Parathyroid adenoma (tissue), 2 donors: ENCODE data around the gene PRKAA2.

Experiments
- H2AFZ ChIP-seq: fragments of 300-600 bp; sonication (generic); one replicate; pipeline ENCODE4 v1.7.0; 2017; ENCODE audit warnings: antibody characterized with exemption, mild to moderate bottlenecking
- H3K27ac ChIP-seq: fragments of 300-600 bp; sonication (generic); one replicate; pipeline ENCODE4 v1.7.0; 2017
- H3K27me3 ChIP-seq: fragments of 300-600 bp; sonication (generic); one replicate; pipeline ENCODE4 v1.7.0; 2017; ENCODE audit warnings: low read length; ENCODE audit not compliant: control insufficient read depth, insufficient read depth
- H3K36me3 ChIP-seq: fragments of 300-600 bp; sonication (generic); one replicate; pipeline ENCODE4 v1.7.0; 2017; ENCODE audit warnings: low read length; ENCODE audit not compliant: control insufficient read depth, insufficient read depth
- H3K4me1 ChIP-seq: fragments of 300-600 bp; sonication (generic); one replicate; pipeline ENCODE4 v1.7.0; 2017; ENCODE audit warnings: control low read depth
- H3K4me2 ChIP-seq: fragments of 300-600 bp; sonication (generic); one replicate; pipeline ENCODE4 v1.7.0; 2017; ENCODE audit warnings: low read length
- H3K4me3 ChIP-seq: fragments of 300-600 bp; sonication (generic); one replicate; pipeline ENCODE4 v1.7.0; 2017; ENCODE audit warnings: low read depth, low read length
- H3K79me2 ChIP-seq: fragments of 300-600 bp; sonication (generic); one replicate; pipeline ENCODE4 v1.7.0; 2017; ENCODE audit warnings: control low read depth
- H3K9ac ChIP-seq: fragments of 300-600 bp; sonication (generic); one replicate; pipeline ENCODE4 v1.7.0; 2017; ENCODE audit warnings: mild to moderate bottlenecking
- H3K9me3 ChIP-seq: fragments of 300-600 bp; sonication (generic); one replicate; pipeline ENCODE4 v1.7.0; 2017; ENCODE audit warnings: low read length; ENCODE audit not compliant: control insufficient read depth
- TF ChIP-seq, protein P1 (sequence below): fragments of 300-600 bp; sonication (generic); IDR thresholded peaks from one replicate; pipeline ENCODE4 v1.7.0; 2017; ENCODE audit warnings: antibody characterized with exemption, mild to moderate bottlenecking
- donor health status: primary hyperparathyroidism.

The PRKAA2 gene

DNA sequence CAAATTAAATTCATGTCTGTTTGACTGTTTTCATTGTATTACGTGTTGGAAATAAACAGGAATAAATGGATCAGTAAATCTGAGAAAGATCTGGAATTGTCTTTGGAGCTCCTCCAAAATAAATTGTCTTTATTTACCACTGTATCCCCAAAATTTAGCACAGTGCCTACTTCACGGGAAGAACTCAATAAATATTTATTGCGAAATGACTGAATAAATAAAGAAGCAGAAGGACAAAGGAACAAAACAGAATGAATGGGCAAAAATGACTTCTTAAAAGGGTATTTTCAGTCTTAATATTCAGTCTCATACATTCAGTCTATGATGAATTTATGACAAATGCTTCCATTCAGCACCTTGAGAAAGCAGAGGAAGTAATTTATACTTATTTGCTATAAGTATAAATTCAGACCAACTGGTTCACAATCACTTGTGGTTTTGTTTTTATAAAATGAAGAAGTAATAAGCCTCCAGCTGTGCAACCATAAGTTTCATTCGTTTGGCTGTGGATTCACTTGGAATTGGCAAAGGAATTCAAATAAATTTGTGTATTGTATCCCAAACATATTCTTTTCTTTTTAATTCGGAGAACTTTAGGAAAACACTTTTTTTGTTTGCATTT, 19.2 kb upstream of the PRKAA2 start:
- Histone ChIP-seq H3K36me3 (no peaks in the 10 kb centered on the region), H3K4me2 (no peak overlapping the region), H3K79me2 (no peaks in the 10 kb centered on the region), H3K27me3 (no peaks in the 10 kb centered on the region), H3K9me3 (no peaks in the 10 kb centered on the region), H3K9ac (no peak overlapping the region), H3K4me3 (no peak overlapping the region), H2AFZ (no peak overlapping the region), H3K4me1 (no peaks in the 10 kb centered on the region), H3K27ac (no peak overlapping the region)
- TF ChIP-seq, protein P1, sequence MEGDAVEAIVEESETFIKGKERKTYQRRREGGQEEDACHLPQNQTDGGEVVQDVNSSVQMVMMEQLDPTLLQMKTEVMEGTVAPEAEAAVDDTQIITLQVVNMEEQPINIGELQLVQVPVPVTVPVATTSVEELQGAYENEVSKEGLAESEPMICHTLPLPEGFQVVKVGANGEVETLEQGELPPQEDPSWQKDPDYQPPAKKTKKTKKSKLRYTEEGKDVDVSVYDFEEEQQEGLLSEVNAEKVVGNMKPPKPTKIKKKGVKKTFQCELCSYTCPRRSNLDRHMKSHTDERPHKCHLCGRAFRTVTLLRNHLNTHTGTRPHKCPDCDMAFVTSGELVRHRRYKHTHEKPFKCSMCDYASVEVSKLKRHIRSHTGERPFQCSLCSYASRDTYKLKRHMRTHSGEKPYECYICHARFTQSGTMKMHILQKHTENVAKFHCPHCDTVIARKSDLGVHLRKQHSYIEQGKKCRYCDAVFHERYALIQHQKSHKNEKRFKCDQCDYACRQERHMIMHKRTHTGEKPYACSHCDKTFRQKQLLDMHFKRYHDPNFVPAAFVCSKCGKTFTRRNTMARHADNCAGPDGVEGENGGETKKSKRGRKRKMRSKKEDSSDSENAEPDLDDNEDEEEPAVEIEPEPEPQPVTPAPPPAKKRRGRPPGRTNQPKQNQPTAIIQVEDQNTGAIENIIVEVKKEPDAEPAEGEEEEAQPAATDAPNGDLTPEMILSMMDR, result no peak

DNA sequence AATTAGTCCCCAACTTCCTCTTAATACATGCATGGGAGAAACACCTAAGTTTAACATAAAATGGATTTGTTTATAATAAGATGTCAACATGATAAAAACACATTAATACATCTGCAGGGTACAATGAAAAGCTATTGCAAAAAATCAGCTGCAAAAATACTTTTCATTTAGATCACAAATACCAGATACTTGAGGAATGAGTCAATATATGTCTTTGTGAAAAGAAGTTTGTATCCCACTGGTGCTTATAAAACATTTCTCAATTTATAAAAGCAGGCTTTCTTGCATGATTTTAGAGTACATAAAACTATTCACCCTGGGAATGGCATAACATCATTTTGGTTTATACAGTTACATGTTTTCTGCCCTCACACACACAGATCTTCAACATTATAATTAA, 18.6 kb upstream of the PRKAA2 start:
- H3K9me3 ChIP-seq, result no peaks in the 10 kb centered on the region
- H2AFZ ChIP-seq, result no peak overlapping the region
- TF ChIP-seq, protein P1, result no peak
- no peaks in the 10 kb centered on the region for H3K4me1 ChIP-seq
- H3K4me2 ChIP-seq, result no peak overlapping the region
- H3K27ac ChIP-seq, result no peak overlapping the region
- no peaks in the 10 kb centered on the region for H3K36me3 ChIP-seq
- H3K9ac ChIP-seq, result no peak overlapping the region
- no peaks in the 10 kb centered on the region for H3K79me2 ChIP-seq
- H3K27me3 ChIP-seq, result no peaks in the 10 kb centered on the region
- no peak overlapping the region for H3K4me3 ChIP-seq

DNA sequence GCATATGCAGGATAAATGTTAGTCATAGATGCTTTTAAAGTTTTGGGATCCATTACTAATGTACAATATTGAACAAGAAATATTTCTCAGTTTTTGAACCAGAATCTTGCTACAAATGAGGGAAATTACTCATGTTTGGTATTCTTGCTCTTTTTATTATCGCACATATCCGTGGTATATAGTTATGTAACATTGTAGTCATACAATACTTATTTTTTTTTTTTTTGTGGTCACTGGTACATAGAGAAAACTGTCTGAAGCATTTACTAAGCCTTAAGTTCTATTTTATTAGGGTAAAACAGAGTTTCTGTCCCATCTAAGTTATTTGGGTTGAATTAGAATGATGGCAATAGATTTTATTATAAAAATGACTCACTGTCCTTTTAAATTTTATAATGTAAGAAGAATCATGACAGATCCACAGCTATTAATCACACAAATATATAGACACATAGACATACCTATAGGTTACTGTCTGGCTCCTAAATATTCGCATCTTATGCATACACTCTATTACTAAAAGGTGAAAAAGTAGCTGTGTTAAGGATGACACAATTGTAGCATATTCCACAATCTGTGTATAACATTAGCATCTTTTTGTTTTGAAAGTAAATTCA, 18.0 kb upstream of the PRKAA2 start:
- no peak overlapping the region for H3K9ac ChIP-seq

DNA sequence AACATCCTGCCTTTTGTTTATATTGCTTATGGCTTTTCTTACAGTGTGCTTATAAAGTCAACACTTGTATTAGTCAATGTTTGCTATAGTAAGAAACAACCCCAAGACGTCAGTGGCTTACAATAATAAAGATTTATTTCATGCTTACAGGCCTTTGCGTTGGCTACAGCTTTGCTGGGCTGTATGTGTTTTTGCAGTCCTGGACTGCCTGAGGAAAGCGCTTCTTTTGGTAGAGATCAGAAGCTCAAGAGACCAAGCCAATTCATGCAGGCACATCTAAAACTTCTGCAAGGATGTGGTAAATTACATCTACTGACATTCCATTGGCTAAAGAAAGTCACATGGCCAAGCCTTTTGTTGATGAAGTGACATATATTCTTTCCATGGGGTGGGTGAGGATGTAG, 17.5 kb upstream of the PRKAA2 start:
- H3K36me3 ChIP-seq, result no peaks in the 10 kb centered on the region
- TF ChIP-seq, protein P1, result no peak

More for the DNA sequence above, 18.0 kb upstream of the PRKAA2 start:
- Histone ChIP-seq H3K27ac (no peak overlapping the region), H2AFZ (no peak overlapping the region), H3K4me2 (no peak overlapping the region), H3K9me3 (no peaks in the 10 kb centered on the region), H3K27me3 (no peaks in the 10 kb centered on the region), H3K4me1 (no peaks in the 10 kb centered on the region), H3K36me3 (no peaks in the 10 kb centered on the region), H3K4me3 (no peak overlapping the region), H3K79me2 (no peaks in the 10 kb centered on the region)
- TF ChIP-seq, protein P1, result no peak

GRCh38 chr1:56630786-56631185, 14.3 kb upstream of the PRKAA2 start:
- Histone ChIP-seq H3K4me1 (no peaks in the 10 kb centered on the region), H3K4me2 (no peak overlapping the region), H2AFZ (no peak overlapping the region), H3K9ac (no peak overlapping the region), H3K4me3 (no peak overlapping the region), H3K27me3 (no peaks in the 10 kb centered on the region), H3K9me3 (no peaks in the 10 kb centered on the region), H3K27ac (no peak overlapping the region), H3K36me3 (no peaks in the 10 kb centered on the region), H3K79me2 (no peaks in the 10 kb centered on the region)
- TF ChIP-seq, protein P1, result no peak

More for the DNA sequence above, 17.5 kb upstream of the PRKAA2 start:
- Histone ChIP-seq H3K27ac (no peak overlapping the region), H2AFZ (no peak overlapping the region), H3K9ac (no peak overlapping the region), H3K79me2 (no peaks in the 10 kb centered on the region), H3K4me1 (no peaks in the 10 kb centered on the region), H3K4me3 (no peak overlapping the region), H3K4me2 (no peak overlapping the region), H3K27me3 (no peaks in the 10 kb centered on the region), H3K9me3 (no peaks in the 10 kb centered on the region)
